ENCODE results near the gene SRSF12.

GRCh38 chr6:89084954-89085353 is 32.9 kb downstream of the SRSF12 start:
- no peak for TF ChIP-seq SP1 (IDR thresholded peaks at IDR 0.05)
- no peak for TF ChIP-seq TARDBP (IDR thresholded peaks at IDR 0.05)
- no peak for TF ChIP-seq BHLHE40 (IDR thresholded peaks at IDR 0.05; ENCODE audit: borderline replicate concordance)
- TF ChIP-seq L3MBTL2 (conservative IDR thresholded peaks at IDR 0.05) = no peak
- no peak for TF ChIP-seq ZNF384 (IDR thresholded peaks at IDR 0.05)
- no peak for TF ChIP-seq ELF4 (IDR thresholded peaks at IDR 0.05)
- no peak for TF ChIP-seq ARNT (IDR thresholded peaks at IDR 0.05)
